Neural progenitor cell (in vitro differentiated cells): ENCODE data around the gene CA10. TPM values are rescaled to one million over a fixed set of nuclear protein-coding genes. Genes with fewer than 3 reads are reported as not detected.

Experiments
- DNase-seq: peaks from one replicate; pipeline ENCODE4 v3.0.0-alpha.2; 2016; ENCODE audit warnings: low spot score
- H2AFZ ChIP-seq: fragments of 200-600 bp; sonication (generic); replicated peaks from 2 replicates; pipeline ENCODE4 v1.6.1; 2016; ENCODE audit warnings: antibody characterized with exemption
- H3F3A ChIP-seq: fragments of 200-600 bp; sonication (generic); 2 replicates; pipeline ENCODE4 v1.6.1; 2016; ENCODE audit warnings: antibody characterized with exemption, low read depth
- H3K27ac ChIP-seq: fragments of 200-600 bp; sonication (generic); 2 replicates; pipeline ENCODE4 v1.5.1; 2016; ENCODE audit warnings: mild to moderate bottlenecking
- H3K27me3 ChIP-seq: fragments of 200-600 bp; sonication (generic); 2 replicates; pipeline ENCODE4 v1.6.1; 2016; ENCODE audit warnings: mild to moderate bottlenecking, moderate library complexity
- H3K36me3 ChIP-seq: fragments of 200-600 bp; sonication (generic); 2 replicates; pipeline ENCODE4 v1.5.1; 2016
- H3K4me1 ChIP-seq: fragments of 200-600 bp; sonication (generic); 2 replicates; pipeline ENCODE4 v1.6.1; 2016; ENCODE audit warnings: mixed run types
- H3K4me2 ChIP-seq: fragments of 200-600 bp; sonication (generic); 2 replicates; pipeline ENCODE4 v1.6.1; 2016
- H3K4me3 ChIP-seq: fragments of 200-600 bp; sonication (generic); 2 replicates; pipeline ENCODE4 v1.5.1; 2016
- H3K79me2 ChIP-seq: fragments of 200-600 bp; sonication (generic); 2 replicates; pipeline ENCODE4 v1.6.1; 2016; ENCODE audit warnings: low read depth
- H3K9ac ChIP-seq: fragments of 200-600 bp; sonication (generic); 2 replicates; pipeline ENCODE4 v1.6.1; 2016
- H3K9me3 ChIP-seq: fragments of 200-600 bp; sonication (generic); 2 replicates; pipeline ENCODE4 v1.5.1; 2016; ENCODE audit warnings: low read depth
- H4K20me1 ChIP-seq: fragments of 200-600 bp; sonication (generic); 2 replicates; pipeline ENCODE4 v1.6.1; 2016; ENCODE audit warnings: low read depth
- H3K27ac Mint-ChIP-seq: 3 replicates; pipeline ENCODE4 v1.8.0; 2021; ENCODE audit warnings: mixed read lengths
- H3K27me3 Mint-ChIP-seq: 2 replicates; pipeline ENCODE4 v1.8.0; 2022; ENCODE audit warnings: low read depth, mild to moderate bottlenecking, inconsistent platforms, moderate library complexity, mixed read lengths; ENCODE audit not compliant: insufficient read depth
- H3K36me3 Mint-ChIP-seq: 3 replicates; pipeline ENCODE4 v1.8.0; 2021; ENCODE audit warnings: mixed read lengths
- H3K4me1 Mint-ChIP-seq: 3 replicates; pipeline ENCODE4 v1.8.0; 2021; ENCODE audit warnings: mixed read lengths
- H3K4me3 Mint-ChIP-seq: 3 replicates; pipeline ENCODE4 v1.8.0; 2021; ENCODE audit warnings: mild to moderate bottlenecking, moderate library complexity, mixed read lengths
- H3K9me3 Mint-ChIP-seq: 3 replicates; pipeline ENCODE4 v1.8.0; 2020; ENCODE audit warnings: mixed read lengths
- EZH2 ChIP-seq: fragments of 200-600 bp; sonication (generic); IDR thresholded peaks from 2 replicates; pipeline ENCODE4 v1.6.1; 2017; ENCODE audit warnings: antibody characterized with exemption, mild to moderate bottlenecking, moderate library complexity
- EZH2phosphoT487 ChIP-seq: fragments of 200-600 bp; sonication (generic); IDR thresholded peaks from 2 replicates; pipeline ENCODE4 v1.6.1; 2017; ENCODE audit warnings: antibody characterized with exemption
- total RNA-seq: library from RNA; depleted of rRNA; stranded (reverse); fragments of >200 nt; gene quantifications from 2 replicates; pipeline ENCODE4 v1.2.3, GENCODE V29; 2015; ENCODE audit warnings: low replicate concordance
- TF ChIP-seq, protein P1 (sequence below): fragments of 200-600 bp; sonication (generic); IDR thresholded peaks from 2 replicates; pipeline ENCODE4 v1.5.1; 2017; ENCODE audit warnings: antibody characterized with exemption, mild to moderate bottlenecking

CA10 gene
- total RNA-seq, 1 donor from 2014 or later: 0.65 TPM

DNA sequence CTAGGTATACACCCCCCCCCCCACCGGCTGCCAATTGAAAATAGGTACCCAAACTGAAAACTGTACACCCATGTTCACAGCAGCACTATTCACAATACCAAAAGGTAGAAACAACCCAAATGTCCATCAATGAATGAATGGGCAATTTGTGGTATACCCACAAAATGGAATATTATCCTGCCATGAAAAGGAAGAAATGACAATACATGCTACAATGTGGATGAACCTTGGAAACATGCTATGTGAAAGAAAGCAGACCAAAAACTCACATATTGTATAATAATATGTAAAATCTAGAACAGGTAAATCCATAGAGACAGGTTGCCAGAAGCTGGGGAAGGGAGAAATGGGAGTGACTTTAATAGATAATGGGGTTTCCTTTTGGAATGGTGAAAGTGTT is 480.6 kb downstream of the CA10 start:
- Histone ChIP-seq H3K9ac (no peak overlapping the region), H3K27me3 (no peaks in the 10 kb centered on the region), H3K36me3 (no peaks in the 10 kb centered on the region), H3F3A (no peaks in the 10 kb centered on the region), H3K9me3 (no peaks in the 10 kb centered on the region), H3K27ac (no peak overlapping the region), H4K20me1 (no peaks in the 10 kb centered on the region), H3K4me1 (no peaks in the 10 kb centered on the region), H3K4me3 (no peak overlapping the region), H2AFZ (no peak overlapping the region), H3K79me2 (no peaks in the 10 kb centered on the region), H3K4me2 (no peak overlapping the region)
- Mint-ChIP-seq H3K36me3 (no peaks in the 10 kb centered on the region), H3K27ac (no peak overlapping the region), H3K4me3 (no peak overlapping the region), H3K27me3 (peaks cover 5% of the 10 kb centered on the region), H3K4me1 (peaks cover 5% of the 10 kb centered on the region), H3K9me3 (no peaks in the 10 kb centered on the region)
- TF ChIP-seq, protein P1, sequence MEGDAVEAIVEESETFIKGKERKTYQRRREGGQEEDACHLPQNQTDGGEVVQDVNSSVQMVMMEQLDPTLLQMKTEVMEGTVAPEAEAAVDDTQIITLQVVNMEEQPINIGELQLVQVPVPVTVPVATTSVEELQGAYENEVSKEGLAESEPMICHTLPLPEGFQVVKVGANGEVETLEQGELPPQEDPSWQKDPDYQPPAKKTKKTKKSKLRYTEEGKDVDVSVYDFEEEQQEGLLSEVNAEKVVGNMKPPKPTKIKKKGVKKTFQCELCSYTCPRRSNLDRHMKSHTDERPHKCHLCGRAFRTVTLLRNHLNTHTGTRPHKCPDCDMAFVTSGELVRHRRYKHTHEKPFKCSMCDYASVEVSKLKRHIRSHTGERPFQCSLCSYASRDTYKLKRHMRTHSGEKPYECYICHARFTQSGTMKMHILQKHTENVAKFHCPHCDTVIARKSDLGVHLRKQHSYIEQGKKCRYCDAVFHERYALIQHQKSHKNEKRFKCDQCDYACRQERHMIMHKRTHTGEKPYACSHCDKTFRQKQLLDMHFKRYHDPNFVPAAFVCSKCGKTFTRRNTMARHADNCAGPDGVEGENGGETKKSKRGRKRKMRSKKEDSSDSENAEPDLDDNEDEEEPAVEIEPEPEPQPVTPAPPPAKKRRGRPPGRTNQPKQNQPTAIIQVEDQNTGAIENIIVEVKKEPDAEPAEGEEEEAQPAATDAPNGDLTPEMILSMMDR: no peak
- TF ChIP-seq EZH2 (no peak), EZH2phosphoT487 (no peak)
- no peak for DNase-seq

DNA sequence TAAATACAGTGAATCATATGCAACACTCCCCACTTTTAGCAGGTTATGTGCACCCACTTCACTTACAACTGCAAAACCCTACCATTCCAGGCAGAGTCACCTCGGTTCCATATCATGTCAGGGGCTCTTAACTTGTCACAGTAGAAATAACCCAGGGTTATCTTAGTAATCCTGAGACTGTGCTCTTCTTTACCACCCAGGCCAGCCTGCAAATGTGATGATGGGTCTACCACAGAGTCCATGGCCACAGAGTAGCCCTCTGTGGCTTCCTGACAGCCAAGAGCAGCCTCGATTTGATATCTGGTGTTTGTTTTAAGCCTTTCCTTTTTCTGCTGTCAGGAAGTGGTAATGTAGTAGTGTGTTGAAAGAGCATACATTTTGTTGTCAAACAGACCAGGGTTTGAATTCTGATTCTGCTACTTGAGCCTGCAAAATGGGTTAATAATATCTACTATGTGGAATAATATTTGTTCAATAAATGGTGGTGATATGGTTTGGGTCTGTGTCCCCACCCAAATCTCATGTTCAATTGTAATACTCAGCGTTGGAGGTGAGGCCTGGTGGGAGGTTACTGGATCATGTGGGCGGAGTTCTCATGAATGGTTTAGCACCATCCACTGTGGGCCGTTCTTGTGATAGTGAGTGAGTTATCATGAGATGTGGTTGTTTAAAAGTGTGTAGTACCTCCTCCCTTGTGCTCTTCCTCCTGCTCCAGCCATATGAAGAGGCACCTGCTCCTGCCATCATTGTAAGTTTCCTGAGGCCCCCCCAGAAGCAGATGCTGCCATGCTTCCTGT is 481.6 kb downstream of the CA10 start:
- Histone ChIP-seq H3K4me2 (no peak overlapping the region), H3F3A (no peaks in the 10 kb centered on the region), H2AFZ (no peak overlapping the region), H3K36me3 (no peaks in the 10 kb centered on the region), H3K27me3 (no peaks in the 10 kb centered on the region), H3K27ac (no peak overlapping the region), H3K4me1 (no peaks in the 10 kb centered on the region), H3K9ac (no peak overlapping the region), H3K4me3 (no peak overlapping the region), H4K20me1 (no peaks in the 10 kb centered on the region), H3K9me3 (no peaks in the 10 kb centered on the region), H3K79me2 (no peaks in the 10 kb centered on the region)
- H3K4me1 Mint-ChIP-seq: peaks cover 5% of the 10 kb centered on the region
- H3K4me3 Mint-ChIP-seq: no peak overlapping the region
- no peak for DNase-seq
- no peak overlapping the region for H3K27ac Mint-ChIP-seq
- peaks cover 5% of the 10 kb centered on the region for H3K27me3 Mint-ChIP-seq
- H3K9me3 Mint-ChIP-seq: no peaks in the 10 kb centered on the region
- TF ChIP-seq EZH2: no peak
- TF ChIP-seq, protein P1: no peak
- TF ChIP-seq EZH2phosphoT487: no peak
- H3K36me3 Mint-ChIP-seq: no peaks in the 10 kb centered on the region

DNA sequence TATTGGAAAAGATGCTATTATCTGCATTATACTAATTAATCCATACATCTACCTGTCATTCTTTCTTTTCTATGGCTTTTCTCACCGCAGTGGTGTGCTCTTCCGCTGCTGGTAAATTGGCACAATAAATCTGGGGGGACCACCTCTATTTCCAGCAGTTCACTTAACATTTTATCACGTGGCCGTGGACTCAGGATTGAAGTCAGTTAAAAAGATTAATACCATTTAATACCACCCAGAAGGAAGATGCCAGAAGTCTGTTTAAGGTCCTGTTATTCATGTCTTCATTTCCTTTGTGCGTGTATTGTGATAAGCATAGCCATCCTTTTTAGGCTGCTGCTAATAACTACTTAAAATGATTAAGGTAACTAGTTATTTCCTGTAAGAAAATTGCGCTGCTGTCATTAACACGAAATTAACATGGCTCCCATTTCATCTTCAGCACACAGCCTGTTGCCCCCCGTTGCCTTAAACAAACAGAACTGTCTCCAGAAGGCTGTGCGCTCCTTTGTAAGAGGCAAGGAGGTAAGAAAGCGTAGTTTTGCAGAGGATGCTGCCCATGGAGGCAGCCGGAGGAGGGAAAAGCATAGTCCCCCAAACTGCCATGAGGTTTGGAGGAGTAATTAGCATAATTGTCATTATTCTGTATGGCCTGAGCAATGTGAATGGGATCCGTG is 483.8 kb downstream of the CA10 start:
- H3K36me3 ChIP-seq: no peaks in the 10 kb centered on the region
- TF ChIP-seq, protein P1: no peak
- TF ChIP-seq EZH2 (no peak), EZH2phosphoT487 (no peak)
- H3K4me1 ChIP-seq: no peaks in the 10 kb centered on the region
- no peak overlapping the region for H2AFZ ChIP-seq
- no peak for DNase-seq
- H3K4me3 ChIP-seq: no peak overlapping the region
- H3K4me1 Mint-ChIP-seq: peaks cover 5% of the 10 kb centered on the region
- H3K4me2 ChIP-seq: no peak overlapping the region
- H3K9ac ChIP-seq: no peak overlapping the region
- no peaks in the 10 kb centered on the region for H4K20me1 ChIP-seq
- no peaks in the 10 kb centered on the region for H3F3A ChIP-seq
- no peaks in the 10 kb centered on the region for H3K36me3 Mint-ChIP-seq
- H3K9me3 ChIP-seq: no peaks in the 10 kb centered on the region
- H3K27me3 ChIP-seq: no peaks in the 10 kb centered on the region
- peaks cover 5% of the 10 kb centered on the region for H3K27me3 Mint-ChIP-seq
- H3K27ac ChIP-seq: no peak overlapping the region
- no peak overlapping the region for H3K4me3 Mint-ChIP-seq
- H3K79me2 ChIP-seq: no peaks in the 10 kb centered on the region
- H3K9me3 Mint-ChIP-seq: peaks cover 2% of the 10 kb centered on the region
- no peak overlapping the region for H3K27ac Mint-ChIP-seq
